ENCODE results near the gene MYL6. TPM values are rescaled to one million over a fixed set of nuclear protein-coding genes. Genes with fewer than 3 reads are reported as not detected.
A peak's percentile ranks its signal among the peaks of the same experiment; 100 is the strongest.

MYL6 gene
- total and polyA plus RNA-seq, 9 of the 15 experiments (the other 6 are each of a cell fraction or from before 2014, with no cell fraction given) = 557 to 1,664 (median 958) TPM

GRCh38 chr12:56127888-56128669, 30.1 kb upstream of the MYL6 start, which contains the start of gene ESYT1 (continued):
- TF ChIP-seq ASH1L (IDR thresholded peaks at IDR 0.05; ENCODE audit: borderline replicate concordance, low read depth, partially characterized antibody) = no peak
- no peak for TF ChIP-seq EGR1 (conservative IDR thresholded peaks at IDR 0.05)
- TF ChIP-seq, protein P1, sequence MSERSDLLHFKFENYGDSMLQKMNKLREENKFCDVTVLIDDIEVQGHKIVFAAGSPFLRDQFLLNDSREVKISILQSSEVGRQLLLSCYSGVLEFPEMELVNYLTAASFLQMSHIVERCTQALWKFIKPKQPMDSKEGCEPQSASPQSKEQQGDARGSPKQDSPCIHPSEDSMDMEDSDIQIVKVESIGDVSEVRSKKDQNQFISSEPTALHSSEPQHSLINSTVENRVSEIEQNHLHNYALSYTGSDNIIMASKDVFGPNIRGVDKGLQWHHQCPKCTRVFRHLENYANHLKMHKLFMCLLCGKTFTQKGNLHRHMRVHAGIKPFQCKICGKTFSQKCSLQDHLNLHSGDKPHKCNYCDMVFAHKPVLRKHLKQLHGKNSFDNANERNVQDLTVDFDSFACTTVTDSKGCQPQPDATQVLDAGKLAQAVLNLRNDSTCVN (CRISPR knock-in tag; IDR thresholded peaks at IDR 0.05) = no peak
- 0 out of 4 replicates have a peak, but pooled peaks of 1 of the 2 experiments have one; percentile 22 for TF ChIP-seq KDM4B (IDR thresholded peaks at IDR 0.05; ENCODE audit: borderline replicate concordance in 2 of 2, low read depth in 1 of 2)
- no peak for TF ChIP-seq U2AF2 (optimal IDR thresholded peaks at IDR 0.05; ENCODE audit: low read depth, low read length)
- TF ChIP-seq ZNF318 (IDR thresholded peaks at IDR 0.05; ENCODE audit: borderline replicate concordance in 1 of 2, low read depth in 1 of 2) = no peak; a peak in 1 of 4 replicates
- no peak for TF ChIP-seq NFE2 (IDR thresholded peaks at IDR 0.05; ENCODE audit: low read depth)
- TF ChIP-seq ZNF263 (CRISPR knock-in tag; IDR thresholded peaks at IDR 0.05; ENCODE audit: borderline replicate concordance) = peak; percentile 65
- TF ChIP-seq FOXP1 (CRISPR knock-in tag; IDR thresholded peaks at IDR 0.05) = no peak; the same call in 1 of the 2 replicates
- peak; percentile 88 for TF ChIP-seq POLR2H (tag; IDR thresholded peaks at IDR 0.05; ENCODE audit: low read depth)
- TF ChIP-seq SREBF2 (CRISPR knock-in tag; IDR thresholded peaks at IDR 0.05) = no peak
- peak; percentile 77; the same call in 1 of the 2 replicates for TF ChIP-seq MTA3 (IDR thresholded peaks at IDR 0.05; ENCODE audit: borderline replicate concordance)
- no peak for TF ChIP-seq CBX8 (IDR thresholded peaks at IDR 0.05; ENCODE audit: borderline replicate concordance, extremely low read depth, low read depth, low read length, poor library complexity, severe bottlenecking)
- TF ChIP-seq ZFP36 (IDR thresholded peaks at IDR 0.05; ENCODE audit: low read depth, low read length, partially characterized antibody) = no peak
- no peak for TF ChIP-seq ETS2 (tag; IDR thresholded peaks at IDR 0.05; ENCODE audit: borderline replicate concordance, poor library complexity, severe bottlenecking)
- TF ChIP-seq HMGN3 (IDR thresholded peaks at IDR 0.05; ENCODE audit: borderline replicate concordance, extremely low read depth, insufficient read length, low read depth, low read length) = peak; percentile 3
- TF ChIP-seq SMAD1 (IDR thresholded peaks at IDR 0.05; ENCODE audit: low read depth, low read length, partially characterized antibody) = no peak

All from K562 (cell line).